ENCODE measurements around the gene LZTS2. TPM values are rescaled to one million over a fixed set of nuclear protein-coding genes. Genes with fewer than 3 reads are reported as not detected.
A peak's percentile ranks its signal among the peaks of the same experiment; 100 is the strongest.

LZTS2 gene
- total and polyA plus RNA-seq, 2 of the 4 experiments (the other 2 are of a cell fraction) = 19.2 to 101 TPM

GRCh38 chr10:100968062-100968736, 31.4 kb upstream of the LZTS2 start:
- dilution Hi-C loops (cut with HindIII; ENCODE audit: low sequenced_read_pairs, unreplicated experiment) (no loop called here), in situ Hi-C loops (cut with MboI; ENCODE audit: low sequenced_read_pairs) (no loop called here), intact Hi-C loops (cut with micrococcal nuclease) (no loop called here)
- Histone ChIP-seq H3K18ac (ENCODE audit: low read depth, low read length) (no peak overlapping the region), H3K27me3 (ENCODE audit: control insufficient read depth, insufficient read depth, low read length) (no peaks in the 10 kb centered on the region), H3K14ac (replicated peaks; ENCODE audit: low read depth, low read length) (0 out of 2 replicates have a peak overlapping the region, but pooled peaks have one; percentile 37), H3K27ac (ENCODE audit: insufficient read depth, low read length) (no peak overlapping the region), H2BK120ac (ENCODE audit: low read depth, low read length) (no peak overlapping the region), H2AFZ (replicated peaks; ENCODE audit: low read length, poor library complexity) (no peak overlapping the region), H2AK9ac (replicated peaks; ENCODE audit: low read depth, low read length, poor library complexity) (no peak overlapping the region), H3K56ac (ENCODE audit: extremely low read depth, insufficient read depth, low read length) (no peak overlapping the region), H3K4me1 (ENCODE audit: control insufficient read depth, insufficient read depth, low read length) (peaks cover 6% of the 10 kb centered on the region), H4K91ac (ENCODE audit: insufficient read depth, low read depth, low read length) (no peak overlapping the region), H3K9me1 (ENCODE audit: insufficient read depth, low read length) (peaks cover 14% of the 10 kb centered on the region; the same call in 1 of the 2 replicates), H3K4me3 (ENCODE audit: insufficient read depth, low read depth, low read length) (no peak overlapping the region), H2BK15ac (ENCODE audit: low read depth, low read length) (no peak overlapping the region), H3K79me1 (ENCODE audit: low read depth in 1 of 2, low read length in 2 of 2) (no peaks in the 10 kb centered on the region), H4K8ac (ENCODE audit: low read depth in 2 of 2, low read length in 2 of 2) (0 out of 4 replicates have a peak overlapping the region, but pooled peaks of 1 of the 2 experiments have one; percentile 8), H2BK20ac (ENCODE audit: low read depth, low read length) (no peak overlapping the region), H3K23ac (ENCODE audit: low read depth, low read length) (peak overlapping the region; percentile 40; the same call in 1 of the 2 replicates), H2BK5ac (ENCODE audit: low read depth, low read length, poor library complexity, severe bottlenecking) (no peak overlapping the region), H2AK5ac (ENCODE audit: low read depth, low read length) (0 out of 2 replicates have a peak overlapping the region, but pooled peaks have one; percentile 9), H3K36me3 (ENCODE audit: control insufficient read depth, insufficient read depth, low read length) (peaks cover 9% of the 10 kb centered on the region), H4K20me1 (ENCODE audit: insufficient read depth, low read length) (no peaks in the 10 kb centered on the region), H3K4ac (ENCODE audit: low read depth, low read length) (no peak overlapping the region), H3K9ac (ENCODE audit: low read depth, low read length) (no peak overlapping the region), H3K9me3 (ENCODE audit: control insufficient read depth, insufficient read depth, low read length) (no peaks in the 10 kb centered on the region), H3K4me2 (ENCODE audit: low read depth, low read length) (no peak overlapping the region), H4K5ac (ENCODE audit: low read depth, low read length) (no peak overlapping the region)
- no CpG with 5 or more reads among the region's 2 CpGs for WGBS, 2 experiments (ENCODE audit: extremely low coverage in 2 of 2, insufficient read length in 1 of 2)
- CTCF ChIA-PET = interaction anchor here (1.3 kb wide), 1 partner anchor 46 kb away, joined by 9 read pairs; no protein-coding TSS in a partner anchor
- ATAC-seq (ENCODE audit: low read depth) (no peak), DNase-seq (no peak)
- BruUV-seq (replicated peaks) = no TSS peak
- POLR2A ChIA-PET (ENCODE audit: unreplicated experiment) = no interaction called here
- TF ChIP-seq MXI1 (IDR thresholded peaks at IDR 0.05; ENCODE audit: borderline replicate concordance, low read depth, low read length) (no peak), RCOR1 (IDR thresholded peaks at IDR 0.05; ENCODE audit: insufficient replicate concordance, low read length) (no peak), NFE2L2 (IDR thresholded peaks at IDR 0.05; ENCODE audit: low read depth, low read length) (no peak)

All from IMR-90 (cell line).